ENCODE results near the gene UBE3A. TPM values are rescaled to one million over a fixed set of nuclear protein-coding genes. Genes with fewer than 3 reads are reported as not detected.

Gene UBE3A
- total RNA-seq, 2 experiments from 2014 or later = 102 to 110 TPM

GRCh38 chr15:25368850-25369249, 70.0 kb downstream of the UBE3A start:
- Mint-ChIP-seq H3K27ac (no peak overlapping the region), H3K36me3 (ENCODE audit: low read depth) (peaks cover 64% of the 10 kb centered on the region), H3K9me3 (no peaks in the 10 kb centered on the region), H3K4me3 (no peak overlapping the region), H3K27me3 (no peaks in the 10 kb centered on the region), H3K4me1 (ENCODE audit: low read depth) (peaks cover 25% of the 10 kb centered on the region)
- ChIA-PET CTCF (no interaction called here), POLR2A (no interaction called here)
- no peak for DNase-seq
- ATAC-seq = no peak
- TF ChIP-seq, protein P1, sequence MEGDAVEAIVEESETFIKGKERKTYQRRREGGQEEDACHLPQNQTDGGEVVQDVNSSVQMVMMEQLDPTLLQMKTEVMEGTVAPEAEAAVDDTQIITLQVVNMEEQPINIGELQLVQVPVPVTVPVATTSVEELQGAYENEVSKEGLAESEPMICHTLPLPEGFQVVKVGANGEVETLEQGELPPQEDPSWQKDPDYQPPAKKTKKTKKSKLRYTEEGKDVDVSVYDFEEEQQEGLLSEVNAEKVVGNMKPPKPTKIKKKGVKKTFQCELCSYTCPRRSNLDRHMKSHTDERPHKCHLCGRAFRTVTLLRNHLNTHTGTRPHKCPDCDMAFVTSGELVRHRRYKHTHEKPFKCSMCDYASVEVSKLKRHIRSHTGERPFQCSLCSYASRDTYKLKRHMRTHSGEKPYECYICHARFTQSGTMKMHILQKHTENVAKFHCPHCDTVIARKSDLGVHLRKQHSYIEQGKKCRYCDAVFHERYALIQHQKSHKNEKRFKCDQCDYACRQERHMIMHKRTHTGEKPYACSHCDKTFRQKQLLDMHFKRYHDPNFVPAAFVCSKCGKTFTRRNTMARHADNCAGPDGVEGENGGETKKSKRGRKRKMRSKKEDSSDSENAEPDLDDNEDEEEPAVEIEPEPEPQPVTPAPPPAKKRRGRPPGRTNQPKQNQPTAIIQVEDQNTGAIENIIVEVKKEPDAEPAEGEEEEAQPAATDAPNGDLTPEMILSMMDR (IDR thresholded peaks at IDR 0.05) = no peak
- intact Hi-C loops (cut with micrococcal nuclease) = no loop called here

- ChIA-PET POLR2A (interaction anchor here (1.1 kb wide), 1 partner anchor 10 kb away, joined by 3 read pairs; no protein-coding TSS in a partner anchor), CTCF (no interaction called here)
- peaks cover 24% of the 10 kb centered on the region for H3K4me1 Mint-ChIP-seq (ENCODE audit: low read depth)
- DNase-seq (no peak), ATAC-seq (peak; percentile 60)
- intact Hi-C loops (cut with micrococcal nuclease) = no loop called here
- peaks cover 57% of the 10 kb centered on the region for H3K36me3 Mint-ChIP-seq (ENCODE audit: low read depth)
- H3K27me3 Mint-ChIP-seq = no peaks in the 10 kb centered on the region
- H3K27ac Mint-ChIP-seq = peak overlapping the region; percentile 74
- H3K9me3 Mint-ChIP-seq = no peaks in the 10 kb centered on the region
- TF ChIP-seq, protein P1 (IDR thresholded peaks at IDR 0.05) = no peak
- H3K4me3 Mint-ChIP-seq = no peak overlapping the region
Observed at GRCh38 chr15:25366058-25366457, 72.8 kb downstream of the UBE3A start.

- intact Hi-C loops (cut with micrococcal nuclease) = no loop called here
- H3K4me3 Mint-ChIP-seq = no peak overlapping the region
- no peak overlapping the region for H3K27ac Mint-ChIP-seq
- peaks cover 24% of the 10 kb centered on the region for H3K4me1 Mint-ChIP-seq (ENCODE audit: low read depth)
- TF ChIP-seq, protein P1 (IDR thresholded peaks at IDR 0.05) = no peak
- CTCF ChIA-PET = interaction anchor here (1.2 kb wide), 1 partner anchor 17 kb away, joined by 3 read pairs; no protein-coding TSS in a partner anchor
- peaks cover 2% of the 10 kb centered on the region for H3K9me3 Mint-ChIP-seq
- H3K27me3 Mint-ChIP-seq = no peaks in the 10 kb centered on the region
- ATAC-seq = no peak
- POLR2A ChIA-PET = no interaction called here
- no peak for DNase-seq
- peaks cover 53% of the 10 kb centered on the region for H3K36me3 Mint-ChIP-seq (ENCODE audit: low read depth)
Observed at GRCh38 chr15:25362545-25362944, 76.3 kb downstream of the UBE3A start.

GRCh38 chr15:25347707-25348106, 91.1 kb downstream of the UBE3A start:
- H3K27ac Mint-ChIP-seq = no peak overlapping the region
- no peak overlapping the region for H3K4me3 Mint-ChIP-seq
- CTCF ChIA-PET = no interaction called here
- H3K9me3 Mint-ChIP-seq = peaks cover 13% of the 10 kb centered on the region
- intact Hi-C loops (cut with micrococcal nuclease) = no loop called here
- DNase-seq (no peak), ATAC-seq (no peak)
- POLR2A ChIA-PET = no interaction called here
- no peaks in the 10 kb centered on the region for H3K27me3 Mint-ChIP-seq
- TF ChIP-seq, protein P1 (IDR thresholded peaks at IDR 0.05) = no peak
- peaks cover 5% of the 10 kb centered on the region for H3K4me1 Mint-ChIP-seq (ENCODE audit: low read depth)
- H3K36me3 Mint-ChIP-seq (ENCODE audit: low read depth) = peaks cover 89% of the 10 kb centered on the region

- H3K4me1 Mint-ChIP-seq (ENCODE audit: low read depth) = peaks cover 7% of the 10 kb centered on the region
- POLR2A ChIA-PET = no interaction called here
- no peak overlapping the region for H3K4me3 Mint-ChIP-seq
- intact Hi-C loops (cut with micrococcal nuclease) = no loop called here
- H3K9me3 Mint-ChIP-seq = peaks cover 15% of the 10 kb centered on the region
- H3K27ac Mint-ChIP-seq = no peak overlapping the region
- no peaks in the 10 kb centered on the region for H3K27me3 Mint-ChIP-seq
- ATAC-seq = no peak
- TF ChIP-seq, protein P1 (IDR thresholded peaks at IDR 0.05) = no peak
- peaks cover 88% of the 10 kb centered on the region for H3K36me3 Mint-ChIP-seq (ENCODE audit: low read depth)
- CTCF ChIA-PET = no interaction called here
- DNase-seq = no peak
Observed at GRCh38 chr15:25346371-25346770, 92.5 kb downstream of the UBE3A start.

All from activated CD8-positive, alpha-beta T cell treated with anti-CD3 and anti-CD28 coated beads for 36 hours (primary cell).